ENCODE measurements around the gene CDH23. TPM values are rescaled to one million over a fixed set of nuclear protein-coding genes. Genes with fewer than 3 reads are reported as not detected.

CDH23 gene
- total RNA-seq, 4 donors from 2014 or later: 2.9 to 16.1 (median 5.9) TPM

DNA sequence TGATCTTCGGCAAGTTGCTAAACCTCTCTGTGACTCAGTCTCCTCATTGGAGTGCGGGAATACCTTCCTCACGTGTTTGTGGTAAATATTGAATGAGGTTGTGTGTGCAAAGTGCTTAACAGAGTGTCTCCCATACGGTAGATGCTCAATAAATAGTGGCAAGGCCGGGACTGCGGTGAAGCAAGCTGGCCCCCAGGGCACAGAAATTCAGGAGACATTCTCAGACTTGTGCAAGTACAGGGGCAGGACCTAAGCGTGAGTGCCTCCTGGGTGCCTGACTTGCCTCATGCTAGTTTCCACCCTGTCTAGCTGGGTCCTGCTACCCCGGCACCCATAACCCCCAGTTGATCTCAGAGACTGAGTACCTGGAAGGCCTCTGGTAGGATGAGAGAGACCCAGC lies 97.8 kb downstream of the CDH23 start:
- no peaks in the 10 kb centered on the region for H3K4me1 ChIP-seq
- H3K27me3 ChIP-seq: no peaks in the 10 kb centered on the region
- intact Hi-C loops (cut with DNase I; ENCODE audit: low total_unique reads): no loop called here
- H3K27ac ChIP-seq: no peak overlapping the region
- H3K9me3 ChIP-seq: no peaks in the 10 kb centered on the region
- no peaks in the 10 kb centered on the region for H3K36me3 ChIP-seq
- no peak for TF ChIP-seq POLR2AphosphoS5 (IDR thresholded peaks at IDR 0.05)
- no peak for TF ChIP-seq POLR2A (IDR thresholded peaks at IDR 0.05)
- TF ChIP-seq EP300 (IDR thresholded peaks at IDR 0.05; ENCODE audit: low read depth): no peak
- TF ChIP-seq, protein P1, sequence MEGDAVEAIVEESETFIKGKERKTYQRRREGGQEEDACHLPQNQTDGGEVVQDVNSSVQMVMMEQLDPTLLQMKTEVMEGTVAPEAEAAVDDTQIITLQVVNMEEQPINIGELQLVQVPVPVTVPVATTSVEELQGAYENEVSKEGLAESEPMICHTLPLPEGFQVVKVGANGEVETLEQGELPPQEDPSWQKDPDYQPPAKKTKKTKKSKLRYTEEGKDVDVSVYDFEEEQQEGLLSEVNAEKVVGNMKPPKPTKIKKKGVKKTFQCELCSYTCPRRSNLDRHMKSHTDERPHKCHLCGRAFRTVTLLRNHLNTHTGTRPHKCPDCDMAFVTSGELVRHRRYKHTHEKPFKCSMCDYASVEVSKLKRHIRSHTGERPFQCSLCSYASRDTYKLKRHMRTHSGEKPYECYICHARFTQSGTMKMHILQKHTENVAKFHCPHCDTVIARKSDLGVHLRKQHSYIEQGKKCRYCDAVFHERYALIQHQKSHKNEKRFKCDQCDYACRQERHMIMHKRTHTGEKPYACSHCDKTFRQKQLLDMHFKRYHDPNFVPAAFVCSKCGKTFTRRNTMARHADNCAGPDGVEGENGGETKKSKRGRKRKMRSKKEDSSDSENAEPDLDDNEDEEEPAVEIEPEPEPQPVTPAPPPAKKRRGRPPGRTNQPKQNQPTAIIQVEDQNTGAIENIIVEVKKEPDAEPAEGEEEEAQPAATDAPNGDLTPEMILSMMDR (IDR thresholded peaks at IDR 0.05): no peak
- no peak for DNase-seq
- WGBS, 2 donors (ENCODE audit: low coverage in 1 of 2): 87% methylated on average over 8 of the region's 8 CpGs; no CpG with 5 or more reads in 1 of the 2 donors
- H3K4me3 ChIP-seq: no peak overlapping the region
- in situ Hi-C loops (cut with MboI; ENCODE audit: low pct_ligation_motif_present in 1 of 4, low pct_unique_long_range_greater_than_20kb in 1 of 4, low sequenced_read_pairs in 3 of 4): no loop called here

DNA sequence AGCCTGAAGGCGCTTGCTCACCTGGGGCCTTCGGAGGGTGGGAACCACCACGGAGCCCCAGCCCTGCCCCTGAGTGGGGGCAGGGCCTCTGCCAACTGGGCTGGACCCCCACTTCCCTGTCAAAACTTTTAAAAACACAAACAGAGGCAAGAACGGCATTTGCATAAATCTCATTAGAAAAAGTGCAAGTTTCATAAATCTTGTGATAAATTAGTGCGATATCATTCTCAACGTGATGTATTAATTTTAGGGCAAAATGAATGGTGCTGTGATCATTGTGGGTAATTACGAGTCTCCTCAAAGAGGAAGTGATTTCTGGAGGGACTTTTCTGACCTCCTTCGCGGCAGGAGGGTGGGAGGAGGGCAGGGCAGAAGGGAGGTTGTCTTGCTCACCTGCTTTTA lies 98.3 kb downstream of the CDH23 start:
- intact Hi-C loops (cut with DNase I; ENCODE audit: low total_unique reads) (no loop called here), in situ Hi-C loops (cut with MboI; ENCODE audit: low pct_ligation_motif_present in 1 of 4, low pct_unique_long_range_greater_than_20kb in 1 of 4, low sequenced_read_pairs in 3 of 4) (no loop called here)
- Histone ChIP-seq H3K36me3 (no peaks in the 10 kb centered on the region), H3K27ac (no peak overlapping the region), H3K4me3 (no peak overlapping the region), H3K27me3 (no peaks in the 10 kb centered on the region), H3K9me3 (no peaks in the 10 kb centered on the region), H3K4me1 (no peaks in the 10 kb centered on the region)
- WGBS, 2 donors (ENCODE audit: low coverage in 1 of 2): 43 to 63% methylated on average over 5 to 9 of the region's 9 CpGs
- TF ChIP-seq POLR2AphosphoS5 (IDR thresholded peaks at IDR 0.05) (no peak), EP300 (IDR thresholded peaks at IDR 0.05; ENCODE audit: low read depth) (no peak), POLR2A (IDR thresholded peaks at IDR 0.05) (no peak)
- TF ChIP-seq, protein P1 (IDR thresholded peaks at IDR 0.05): no peak
- DNase-seq: no peak

GRCh38 chr10:71496927-71497762 lies 100.4 kb downstream of the CDH23 start:
- no peak overlapping the region for H3K27ac ChIP-seq
- no peak for TF ChIP-seq POLR2AphosphoS5 (IDR thresholded peaks at IDR 0.05)
- TF ChIP-seq POLR2A (IDR thresholded peaks at IDR 0.05): no peak
- TF ChIP-seq, protein P1 (IDR thresholded peaks at IDR 0.05): no peak
- H3K36me3 ChIP-seq: no peaks in the 10 kb centered on the region
- 83 to 86% methylated on average over 1 to 14 of the region's 14 CpGs for WGBS, 2 donors (ENCODE audit: low coverage in 1 of 2)
- intact Hi-C loops (cut with DNase I; ENCODE audit: low total_unique reads) (no loop called here), in situ Hi-C loops (cut with MboI; ENCODE audit: low pct_ligation_motif_present in 1 of 4, low pct_unique_long_range_greater_than_20kb in 1 of 4, low sequenced_read_pairs in 3 of 4) (no loop called here)
- DNase-seq: no peak
- H3K4me1 ChIP-seq: no peaks in the 10 kb centered on the region
- no peaks in the 10 kb centered on the region for H3K9me3 ChIP-seq
- H3K27me3 ChIP-seq: no peaks in the 10 kb centered on the region
- H3K4me3 ChIP-seq: no peak overlapping the region

DNA sequence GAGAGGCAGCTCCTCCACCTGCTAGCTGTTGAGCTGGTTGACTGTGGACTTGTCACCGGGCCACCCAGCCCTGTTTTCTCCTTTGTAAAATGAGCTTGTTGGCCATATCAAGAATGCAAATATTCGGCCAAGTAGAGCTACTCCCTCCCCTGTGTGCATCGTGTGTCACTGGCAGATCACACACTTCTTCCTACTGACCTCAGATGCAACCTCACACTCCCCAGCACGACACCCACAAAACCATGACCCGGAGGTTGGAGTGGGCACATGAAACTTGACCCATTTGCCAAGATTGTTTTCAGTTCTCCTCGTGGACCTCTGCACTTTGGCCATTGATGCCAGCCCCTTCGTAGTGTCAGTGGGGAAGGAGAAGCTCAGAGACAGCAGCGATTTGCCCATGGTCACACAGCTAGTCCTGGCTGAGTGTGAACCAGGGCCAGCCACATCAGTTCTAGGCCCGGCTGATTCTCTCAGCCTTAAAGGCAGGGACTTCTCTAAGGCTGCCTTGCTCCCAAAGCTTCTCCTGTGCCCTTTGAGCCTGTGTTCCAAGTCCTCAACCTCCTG lies 101.1 kb downstream of the CDH23 start:
- Histone ChIP-seq H3K36me3 (no peaks in the 10 kb centered on the region), H3K27me3 (no peaks in the 10 kb centered on the region), H3K4me3 (no peak overlapping the region), H3K27ac (no peak overlapping the region), H3K4me1 (no peaks in the 10 kb centered on the region), H3K9me3 (no peaks in the 10 kb centered on the region)
- no peak for DNase-seq
- WGBS, 2 donors (ENCODE audit: low coverage in 1 of 2): 83% methylated on average over 9 of the region's 9 CpGs; no CpG with 5 or more reads in 1 of the 2 donors
- in situ Hi-C loops (cut with MboI; ENCODE audit: low pct_ligation_motif_present in 1 of 4, low pct_unique_long_range_greater_than_20kb in 1 of 4, low sequenced_read_pairs in 3 of 4) (no loop called here), intact Hi-C loops (cut with DNase I; ENCODE audit: low total_unique reads) (no loop called here)
- TF ChIP-seq POLR2A (IDR thresholded peaks at IDR 0.05): no peak
- TF ChIP-seq POLR2AphosphoS5 (IDR thresholded peaks at IDR 0.05): no peak
- TF ChIP-seq EP300 (IDR thresholded peaks at IDR 0.05; ENCODE audit: low read depth): no peak
- TF ChIP-seq, protein P1 (IDR thresholded peaks at IDR 0.05): no peak

Data from transverse colon (tissue), 4 donors.